GM18508 (cell line): ENCODE data around the gene RAB27A.
"Not testable (repeated sequence)": the region's sequence is repeated elsewhere in the genome, so short reads cannot be mapped to it uniquely, and the experiment has no call there.

Experiments used
- ATAC-seq: cut with Tn5 transposase; IDR thresholded peaks from one replicate; pipeline ENCODE4 v1.9.1; 2021; ENCODE audit warnings: moderate number of reproducible peaks; ENCODE audit not compliant: insufficient read depth, unreplicated experiment

The RAB27A gene

GRCh38 chr15:55289746-55290527 is at the start of gene RAB27A:
TSS of gene RAB27A (minus strand) at chr15:55289813. CDS start at chr15:55234934, 54,879 bp downstream.
- peak; percentile 39 for ATAC-seq

GRCh38 chr15:55337160-55337559 is 47.5 kb upstream of the RAB27A start:
- no peak for ATAC-seq

DNA sequence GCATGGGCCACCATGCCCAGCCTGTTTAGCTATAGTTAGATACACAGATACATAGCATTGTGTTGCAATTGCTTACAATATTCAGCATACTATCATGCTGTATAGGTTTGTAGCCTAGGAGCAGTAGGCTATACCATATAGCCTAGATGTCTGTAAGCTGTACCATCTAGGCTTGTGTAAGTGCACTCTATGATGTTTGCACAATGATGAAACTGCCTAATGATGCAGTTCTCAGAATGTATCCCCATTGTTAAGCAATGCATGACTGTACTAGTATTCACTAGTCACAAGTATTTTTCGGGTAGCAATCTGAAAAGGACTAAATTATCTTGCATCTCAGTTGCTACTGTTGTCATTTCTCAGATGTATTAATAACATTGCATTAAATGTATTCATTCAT is 45.4 kb upstream of the RAB27A start:
- ATAC-seq: no peak

DNA sequence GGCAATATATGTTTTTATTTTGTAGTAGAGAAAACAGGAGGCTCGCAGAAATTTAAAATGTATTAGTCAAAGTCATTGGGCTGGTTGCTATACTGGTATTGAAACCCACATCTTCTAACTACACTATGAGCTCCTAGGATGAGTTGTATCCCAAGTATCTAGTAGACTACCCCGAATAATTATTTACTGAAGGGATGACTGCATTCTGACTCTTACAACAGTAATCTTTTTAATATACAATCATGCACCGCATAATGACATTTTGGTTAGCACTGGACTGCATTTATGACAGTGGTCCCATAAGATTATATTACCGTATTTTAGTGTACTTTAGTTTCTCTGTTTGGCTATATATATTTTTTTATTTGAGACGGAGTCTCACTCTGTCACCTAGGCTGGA is 44.8 kb upstream of the RAB27A start:
- ATAC-seq: no peak

DNA sequence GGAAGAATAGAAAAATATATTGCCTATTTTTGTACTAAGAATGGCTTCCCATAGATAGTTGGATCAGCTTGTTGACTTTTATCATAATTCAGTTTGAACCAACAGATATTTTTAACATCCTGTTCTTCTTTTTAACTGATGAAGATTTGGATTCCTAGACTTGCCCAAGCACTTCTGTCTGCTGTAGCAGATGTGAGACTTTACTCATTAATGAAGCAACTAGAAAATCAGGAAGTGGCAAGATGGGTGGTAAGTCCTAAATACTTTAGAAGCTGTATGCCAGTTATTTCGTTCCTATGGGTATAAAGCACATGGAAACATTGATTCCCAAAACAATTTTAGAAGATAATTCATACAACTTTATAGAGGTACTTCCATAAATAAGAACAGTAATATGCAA is 37.8 kb upstream of the RAB27A start:
- ATAC-seq: no peak

DNA sequence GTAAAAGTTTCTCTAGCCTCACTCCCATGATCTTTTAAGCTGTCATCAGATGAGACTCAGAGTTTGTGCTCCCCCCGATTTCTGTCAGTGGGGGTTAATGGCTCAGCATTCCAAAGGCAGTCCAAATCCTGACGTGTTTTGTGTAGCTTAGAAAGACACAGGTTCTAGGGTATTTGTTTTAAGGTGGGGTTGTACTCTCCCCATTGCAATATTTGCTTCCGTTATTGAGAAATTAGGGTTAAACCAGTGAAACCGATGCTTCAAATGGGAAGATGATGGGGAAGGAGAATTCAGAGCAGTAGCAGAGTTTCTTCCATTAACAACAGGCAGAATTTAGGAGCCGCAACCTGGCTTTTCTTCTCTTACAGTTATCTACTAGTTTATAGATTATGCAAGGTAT is 32.9 kb upstream of the RAB27A start:
- no peak for ATAC-seq

- no peak for ATAC-seq
These were observed 31.4 kb upstream of the RAB27A start for GRCh38 chr15:55320963-55321362.

DNA sequence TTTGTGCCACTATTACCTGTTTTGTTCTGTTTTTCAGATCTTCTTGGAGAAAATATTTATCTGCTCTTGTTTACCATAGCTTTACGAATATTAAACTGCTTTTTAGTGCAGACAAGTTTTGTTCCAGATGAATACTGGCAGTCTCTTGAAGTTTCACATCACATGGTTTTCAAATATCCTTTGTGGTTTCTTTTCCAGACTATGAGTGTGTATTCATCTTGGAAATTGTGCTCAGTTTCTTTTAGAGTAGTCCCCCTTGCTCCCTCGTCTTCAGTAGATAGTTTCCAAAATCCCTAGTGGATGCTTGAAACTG is 30.6 kb upstream of the RAB27A start:
- ATAC-seq: no peak

DNA sequence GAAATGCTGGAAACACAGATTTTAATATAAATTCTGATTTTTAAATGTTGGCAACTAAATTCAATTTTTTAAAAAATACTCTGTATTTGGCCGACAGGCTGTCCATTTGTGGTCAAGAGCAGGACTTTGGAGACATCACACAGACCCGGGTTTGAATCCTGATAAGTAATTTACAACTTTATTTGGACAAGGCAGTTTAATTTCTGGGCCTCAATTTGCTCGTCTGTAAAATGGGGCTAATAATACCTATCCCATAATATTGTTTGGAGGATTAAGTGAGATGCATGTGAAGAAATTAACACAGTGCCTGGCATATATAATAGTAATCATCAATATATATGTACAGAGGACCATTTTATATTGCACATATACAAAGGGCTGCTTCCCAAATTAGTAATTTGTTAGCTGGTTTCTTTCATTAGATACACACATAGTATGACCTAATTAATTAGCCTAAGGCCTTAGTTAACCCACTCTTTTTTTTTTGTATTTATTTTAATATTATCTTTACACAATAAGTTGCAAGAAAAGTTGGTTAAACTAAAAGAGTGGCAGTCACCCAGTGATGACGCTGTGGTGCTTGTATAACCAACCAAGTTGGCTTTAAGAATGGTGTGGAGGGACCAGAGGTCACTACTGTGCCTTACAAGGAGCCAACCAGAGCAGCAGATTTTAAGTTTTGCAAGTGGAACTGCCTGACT is 30.1 kb upstream of the RAB27A start:
- ATAC-seq: no peak

- ATAC-seq: peak; percentile 78
These were observed 29.2 kb upstream of the RAB27A start, which contains the start of the genes PIGB and PIGBOS1 for GRCh38 chr15:55318588-55319494. TSS of gene PIGB (plus strand) at chr15:55319222. CDS start at chr15:55319251, 29 bp downstream. TSS of gene PIGBOS1 (minus strand) at chr15:55319123. CDS start at chr15:55317792, 1,331 bp downstream.

GRCh38 chr15:55302801-55303200 is 13.2 kb upstream of the RAB27A start:
- not testable (repeated sequence) for ATAC-seq

- ATAC-seq: no peak
These were observed 7.7 kb upstream of the RAB27A start for GRCh38 chr15:55297315-55297714.

GRCh38 chr15:55290528-55291057 is 980 bp upstream of the RAB27A start:
- ATAC-seq: peak; percentile 65

DNA sequence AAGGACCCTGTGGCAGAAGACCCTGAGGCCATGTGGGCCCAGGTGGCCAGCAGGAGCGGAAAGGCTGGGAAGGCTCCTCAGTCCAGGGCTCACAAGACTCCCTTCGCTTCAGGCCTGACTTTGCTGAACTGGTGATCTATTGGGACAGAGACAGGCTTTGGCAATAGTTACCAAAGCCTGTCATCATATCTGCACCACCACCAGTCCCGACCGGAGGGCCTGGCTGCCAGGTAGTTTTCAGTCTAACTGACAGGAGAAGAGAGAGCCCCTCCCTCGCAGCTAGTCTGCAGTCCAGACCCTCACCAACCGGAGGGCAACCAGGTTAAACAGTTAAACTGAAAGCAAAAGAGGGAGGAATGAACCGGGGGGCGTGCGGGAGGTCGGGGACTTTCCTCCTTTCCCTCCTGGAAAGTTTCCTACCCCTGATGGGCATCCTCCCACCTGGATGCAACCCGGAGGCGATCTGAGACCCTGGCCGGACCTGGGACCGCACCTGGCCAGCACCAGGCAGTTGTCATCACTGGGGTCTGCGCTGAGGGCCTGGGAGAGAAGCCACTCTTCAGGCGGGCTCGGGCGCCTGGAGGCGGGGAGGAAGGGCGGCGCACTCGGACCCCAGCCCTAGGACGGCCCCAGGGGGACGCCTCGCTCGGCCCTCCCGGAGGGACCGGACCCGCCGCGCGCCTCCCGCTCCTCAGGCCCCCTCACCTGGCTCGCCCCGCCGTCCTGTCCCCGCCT is 435 bp downstream of the RAB27A start:
- ATAC-seq: peak; percentile 15

DNA sequence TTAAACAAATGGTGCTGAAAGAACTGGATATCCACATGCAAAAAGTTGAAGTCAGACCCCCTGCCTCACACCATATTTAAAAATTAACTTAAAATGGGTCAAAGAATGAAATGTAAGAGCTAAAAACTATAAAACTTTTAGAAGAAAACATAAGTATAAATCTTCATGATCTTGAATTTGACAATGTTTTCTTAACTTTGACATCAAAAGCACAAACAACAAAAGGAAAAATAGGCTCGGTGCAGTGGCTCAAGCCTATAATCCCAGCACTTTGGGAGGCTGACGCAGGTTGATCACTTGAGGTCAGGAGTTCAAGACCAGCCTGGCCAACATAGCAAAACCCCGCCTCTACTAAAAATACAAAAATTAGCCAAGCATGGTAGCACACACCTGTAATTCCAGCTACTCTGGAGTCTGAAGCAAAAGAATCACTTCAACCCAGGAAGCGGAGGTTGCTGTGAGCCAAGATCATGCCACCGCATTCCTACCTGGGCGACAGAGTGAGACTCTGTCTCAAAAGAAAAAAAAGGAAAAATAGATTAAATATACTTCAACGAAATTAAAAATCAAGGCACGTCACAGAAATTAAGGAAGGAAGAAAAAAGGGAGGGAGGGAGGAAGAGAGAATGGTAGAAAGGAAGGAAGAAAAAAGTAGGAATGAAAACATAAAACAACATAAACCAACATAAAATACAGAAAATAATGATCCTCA is 1.5 kb downstream of the RAB27A start:
- ATAC-seq: no peak

DNA sequence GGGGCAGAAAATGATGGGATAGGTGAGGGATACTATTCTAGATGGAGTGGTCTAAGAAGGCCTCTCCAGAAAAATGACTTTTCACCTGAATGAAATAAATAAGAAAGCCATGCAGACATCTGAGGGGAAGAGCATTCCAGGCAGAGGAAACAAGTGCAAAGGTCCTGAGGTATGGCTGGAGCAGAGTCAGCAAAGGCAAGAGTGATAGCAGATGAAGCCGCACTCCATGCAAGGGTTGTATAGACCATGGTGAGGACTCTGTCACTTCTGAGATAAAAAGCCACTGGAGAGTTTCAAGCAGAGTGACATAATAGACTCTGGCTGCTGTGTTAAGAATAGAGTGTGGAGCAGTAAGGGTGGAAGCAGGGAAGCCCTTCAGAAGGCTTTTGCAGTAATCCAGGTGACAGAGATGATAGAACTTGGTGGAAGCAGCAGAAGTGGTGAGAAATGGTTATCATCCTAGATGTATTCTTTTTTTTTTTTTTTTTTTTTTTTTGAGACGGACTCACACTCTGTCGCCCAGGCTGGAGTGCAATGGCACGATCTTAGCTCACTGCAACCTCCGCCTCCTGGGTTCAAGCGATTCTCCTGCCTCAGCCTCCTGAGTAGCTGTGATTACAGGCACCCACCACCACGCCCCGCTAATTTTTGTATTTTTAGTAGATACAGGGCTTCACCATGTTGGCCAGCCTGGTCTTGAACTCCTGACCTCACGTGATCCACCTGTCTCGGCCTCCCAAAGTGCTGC is 3.0 kb downstream of the RAB27A start:
- ATAC-seq: not testable (repeated sequence)

GRCh38 chr15:55284426-55284825 is 5.2 kb downstream of the RAB27A start:
- ATAC-seq: no peak

- no peak for ATAC-seq
These were observed 6.0 kb downstream of the RAB27A start for GRCh38 chr15:55283379-55284147.
